ENCODE results near the gene CELSR1. TPM values are rescaled to one million over a fixed set of nuclear protein-coding genes. Genes with fewer than 3 reads are reported as not detected.

The CELSR1 gene
- polyA plus RNA-seq, 1 experiment = 0.14 TPM

DNA sequence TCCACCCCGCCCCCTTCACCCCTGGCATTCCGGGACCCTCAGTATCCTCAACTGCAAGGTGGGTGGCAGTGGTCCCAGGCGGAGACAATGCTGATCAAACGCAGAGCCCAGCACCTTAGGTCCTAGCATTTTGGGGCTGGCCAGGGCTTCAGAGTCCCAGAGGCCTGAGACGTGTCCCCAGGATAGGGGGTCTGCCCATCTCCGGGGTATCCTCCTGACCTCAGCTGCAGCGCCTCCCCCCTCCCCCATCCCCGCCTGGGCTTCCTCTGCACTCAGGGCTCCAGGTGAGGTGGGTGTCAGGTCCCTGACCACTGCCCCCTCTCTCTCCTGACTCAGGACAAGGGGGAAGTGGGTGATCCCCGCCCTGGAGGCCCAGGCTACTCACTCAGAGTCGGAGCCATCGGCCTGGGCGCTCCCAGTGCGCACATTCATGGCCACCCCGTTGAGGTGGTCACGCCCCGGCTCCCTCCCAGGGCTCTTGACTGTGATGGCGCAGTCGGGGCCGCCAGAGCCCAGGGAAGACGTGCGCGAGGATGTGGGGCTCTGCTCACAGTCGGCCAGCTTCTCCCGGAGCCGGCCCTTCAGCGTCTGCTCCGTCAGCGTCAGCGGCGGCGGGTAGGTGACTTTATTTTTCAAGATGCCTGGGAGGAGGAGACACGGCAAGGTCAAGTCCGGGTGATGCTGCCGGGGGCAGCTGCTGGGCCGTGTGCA, 173.7 kb downstream of the CELSR1 start:
- ChIA-PET POLR2A (no interaction called here), CTCF (interaction anchor here (1.4 kb wide), 1 partner anchor 178 kb away, joined by 5 read pairs; no protein-coding TSS in a partner anchor)
- Histone ChIP-seq H3K27me3 (ENCODE audit: control insufficient read depth, insufficient read depth, low read length) (peaks cover 5% of the 10 kb centered on the region), H3K27ac (ENCODE audit: low read depth, low read length) (no peak overlapping the region), H3K4me3 (ENCODE audit: low read depth, low read length) (no peak overlapping the region), H3K9me3 (ENCODE audit: control insufficient read depth, insufficient read depth, low read length) (no peaks in the 10 kb centered on the region; the same call in 1 of the 2 replicates)
- TF ChIP-seq, protein P1, sequence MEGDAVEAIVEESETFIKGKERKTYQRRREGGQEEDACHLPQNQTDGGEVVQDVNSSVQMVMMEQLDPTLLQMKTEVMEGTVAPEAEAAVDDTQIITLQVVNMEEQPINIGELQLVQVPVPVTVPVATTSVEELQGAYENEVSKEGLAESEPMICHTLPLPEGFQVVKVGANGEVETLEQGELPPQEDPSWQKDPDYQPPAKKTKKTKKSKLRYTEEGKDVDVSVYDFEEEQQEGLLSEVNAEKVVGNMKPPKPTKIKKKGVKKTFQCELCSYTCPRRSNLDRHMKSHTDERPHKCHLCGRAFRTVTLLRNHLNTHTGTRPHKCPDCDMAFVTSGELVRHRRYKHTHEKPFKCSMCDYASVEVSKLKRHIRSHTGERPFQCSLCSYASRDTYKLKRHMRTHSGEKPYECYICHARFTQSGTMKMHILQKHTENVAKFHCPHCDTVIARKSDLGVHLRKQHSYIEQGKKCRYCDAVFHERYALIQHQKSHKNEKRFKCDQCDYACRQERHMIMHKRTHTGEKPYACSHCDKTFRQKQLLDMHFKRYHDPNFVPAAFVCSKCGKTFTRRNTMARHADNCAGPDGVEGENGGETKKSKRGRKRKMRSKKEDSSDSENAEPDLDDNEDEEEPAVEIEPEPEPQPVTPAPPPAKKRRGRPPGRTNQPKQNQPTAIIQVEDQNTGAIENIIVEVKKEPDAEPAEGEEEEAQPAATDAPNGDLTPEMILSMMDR (IDR thresholded peaks at IDR 0.05; ENCODE audit: low read depth, low read length) = no peak
- DNase-seq (ENCODE audit: low read depth, low spot score) = no peak

DNA sequence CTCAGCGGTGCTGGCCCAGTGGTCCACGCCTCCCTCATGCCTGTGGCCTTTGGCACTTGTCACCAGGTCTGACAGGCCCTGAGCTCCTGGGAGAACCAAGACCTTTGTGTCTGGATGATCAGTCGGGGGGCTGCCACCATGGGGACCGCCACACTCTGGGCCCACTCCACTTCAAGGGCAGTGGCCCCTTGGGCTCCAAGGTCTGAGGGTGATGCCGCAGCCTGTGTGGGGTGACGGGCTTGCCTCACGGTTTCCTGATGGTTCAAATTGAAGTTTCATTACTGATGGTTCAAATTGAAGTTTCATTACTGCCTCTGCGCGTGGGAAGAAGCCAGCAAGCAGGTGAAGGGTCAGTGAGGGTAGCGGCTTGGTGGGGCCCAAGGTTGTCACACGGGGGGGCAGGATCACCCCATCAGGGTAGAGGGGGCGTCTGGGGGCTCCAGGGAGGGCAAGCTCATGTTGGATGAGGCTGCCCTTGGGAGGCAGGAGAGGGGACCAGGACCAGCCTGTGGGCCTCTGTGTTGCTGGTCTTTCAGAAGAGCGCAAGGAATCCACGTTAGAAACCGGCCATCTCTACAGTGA, 174.4 kb downstream of the CELSR1 start:
- H3K27ac ChIP-seq (ENCODE audit: low read depth, low read length) = no peak overlapping the region
- H3K4me3 ChIP-seq (ENCODE audit: low read depth, low read length) = no peak overlapping the region
- peaks cover 5% of the 10 kb centered on the region for H3K27me3 ChIP-seq (ENCODE audit: control insufficient read depth, insufficient read depth, low read length)
- ChIA-PET POLR2A (no interaction called here), CTCF (interaction anchor here (1.4 kb wide), 1 partner anchor 179 kb away, joined by 5 read pairs; no protein-coding TSS in a partner anchor)
- DNase-seq (ENCODE audit: low read depth, low spot score) = no peak
- TF ChIP-seq, protein P1 (IDR thresholded peaks at IDR 0.05; ENCODE audit: low read depth, low read length) = no peak
- no peaks in the 10 kb centered on the region; the same call in 1 of the 2 replicates for H3K9me3 ChIP-seq (ENCODE audit: control insufficient read depth, insufficient read depth, low read length)

- POLR2A ChIA-PET = no interaction called here
- H3K4me3 ChIP-seq (ENCODE audit: low read depth, low read length) = no peak overlapping the region
- no peak overlapping the region for H3K27ac ChIP-seq (ENCODE audit: low read depth, low read length)
- no peak for DNase-seq (ENCODE audit: low read depth, low spot score)
- TF ChIP-seq, protein P1 (IDR thresholded peaks at IDR 0.05; ENCODE audit: low read depth, low read length) = no peak
- peaks cover 5% of the 10 kb centered on the region for H3K27me3 ChIP-seq (ENCODE audit: control insufficient read depth, insufficient read depth, low read length)
- CTCF ChIA-PET = interaction anchor here (1.4 kb wide), 1 partner anchor 179 kb away, joined by 5 read pairs; no protein-coding TSS in a partner anchor
- H3K9me3 ChIP-seq (ENCODE audit: control insufficient read depth, insufficient read depth, low read length) = no peaks in the 10 kb centered on the region; the same call in 1 of the 2 replicates
Observed at GRCh38 chr22:46362203-46362933, 175.1 kb downstream of the CELSR1 start.

DNA sequence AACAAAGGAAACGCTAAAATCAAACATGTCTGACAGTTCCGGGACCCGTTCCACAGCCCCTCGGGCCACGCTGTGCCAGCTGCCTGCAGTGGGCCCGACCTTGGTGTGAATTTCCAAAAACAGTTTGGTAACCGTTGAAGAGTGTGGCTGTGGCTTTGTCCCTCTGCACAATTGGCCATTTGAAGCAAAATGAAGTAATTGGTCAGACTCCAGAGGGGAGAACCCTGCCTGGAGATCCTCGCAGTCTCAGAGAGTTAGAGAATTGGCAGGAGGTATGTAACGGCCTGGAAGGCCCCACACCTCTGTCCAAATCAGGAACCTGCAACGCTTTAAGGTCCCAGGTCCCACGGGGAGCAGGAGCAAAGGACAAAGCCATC, 175.6 kb downstream of the CELSR1 start:
- Histone ChIP-seq H3K27me3 (ENCODE audit: control insufficient read depth, insufficient read depth, low read length) (peaks cover 1% of the 10 kb centered on the region), H3K27ac (ENCODE audit: low read depth, low read length) (no peak overlapping the region), H3K4me3 (ENCODE audit: low read depth, low read length) (no peak overlapping the region), H3K9me3 (ENCODE audit: control insufficient read depth, insufficient read depth, low read length) (no peaks in the 10 kb centered on the region; the same call in 1 of the 2 replicates)
- POLR2A ChIA-PET = no interaction called here
- DNase-seq (ENCODE audit: low read depth, low spot score) = no peak
- TF ChIP-seq, protein P1 (IDR thresholded peaks at IDR 0.05; ENCODE audit: low read depth, low read length) = no peak
- CTCF ChIA-PET = no interaction called here

Measured in AG04450 (cell line).